Measurements from ENCODE around the gene PTTG2. TPM values are rescaled to one million over a fixed set of nuclear protein-coding genes. Genes with fewer than 3 reads are reported as not detected.
A peak's percentile ranks its signal among the peaks of the same experiment; 100 is the strongest.
"Not testable (repeated sequence)": the region's sequence is repeated elsewhere in the genome, so short reads cannot be mapped to it uniquely, and the experiment has no call there.

Gene PTTG2
- total RNA-seq, 3 donors from 2014 or later (not counting 1 experiment from before 2014, with no cell fraction given) = 0.82 to 1.5 (median 1.2) TPM

- no peaks in the 10 kb centered on the region for H3K36me3 ChIP-seq (ENCODE audit: control insufficient read depth, insufficient read depth, low read length)
- H3K4me3 ChIP-seq (ENCODE audit: low read length) = no peak overlapping the region
- Mint-ChIP-seq H3K9me3 (no peaks in the 10 kb centered on the region), H3K4me1 (peaks cover 28 to 30% of the 10 kb centered on the region in 2 donors), H3K4me3 (no peak overlapping the region), H3K27me3 (ENCODE audit: low read depth in 2 of 2) (no peaks in the 10 kb centered on the region), H3K27ac (peak overlapping the region; percentile 7 to 65), H3K36me3 (no peaks in the 10 kb centered on the region)
- H3K27me3 ChIP-seq (ENCODE audit: control insufficient read depth, insufficient read depth, low read length) = no peaks in the 10 kb centered on the region
- intact Hi-C loops (cut with micrococcal nuclease) = no loop called here
- no peaks in the 10 kb centered on the region for H3K9me3 ChIP-seq (ENCODE audit: control insufficient read depth, insufficient read depth, low read length)
- WGBS (ENCODE audit: insufficient coverage) = 49% methylated on average over 4 of the region's 4 CpGs
- H3K27ac ChIP-seq (ENCODE audit: low read length) = no peak overlapping the region
- TF ChIP-seq, protein P1, sequence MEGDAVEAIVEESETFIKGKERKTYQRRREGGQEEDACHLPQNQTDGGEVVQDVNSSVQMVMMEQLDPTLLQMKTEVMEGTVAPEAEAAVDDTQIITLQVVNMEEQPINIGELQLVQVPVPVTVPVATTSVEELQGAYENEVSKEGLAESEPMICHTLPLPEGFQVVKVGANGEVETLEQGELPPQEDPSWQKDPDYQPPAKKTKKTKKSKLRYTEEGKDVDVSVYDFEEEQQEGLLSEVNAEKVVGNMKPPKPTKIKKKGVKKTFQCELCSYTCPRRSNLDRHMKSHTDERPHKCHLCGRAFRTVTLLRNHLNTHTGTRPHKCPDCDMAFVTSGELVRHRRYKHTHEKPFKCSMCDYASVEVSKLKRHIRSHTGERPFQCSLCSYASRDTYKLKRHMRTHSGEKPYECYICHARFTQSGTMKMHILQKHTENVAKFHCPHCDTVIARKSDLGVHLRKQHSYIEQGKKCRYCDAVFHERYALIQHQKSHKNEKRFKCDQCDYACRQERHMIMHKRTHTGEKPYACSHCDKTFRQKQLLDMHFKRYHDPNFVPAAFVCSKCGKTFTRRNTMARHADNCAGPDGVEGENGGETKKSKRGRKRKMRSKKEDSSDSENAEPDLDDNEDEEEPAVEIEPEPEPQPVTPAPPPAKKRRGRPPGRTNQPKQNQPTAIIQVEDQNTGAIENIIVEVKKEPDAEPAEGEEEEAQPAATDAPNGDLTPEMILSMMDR (IDR thresholded peaks at IDR 0.05) = no peak
- DNase-seq (no peak), ATAC-seq (no peak)
- H3K4me1 ChIP-seq (ENCODE audit: control insufficient read depth, insufficient read depth, low read length) = peaks cover 8% of the 10 kb centered on the region
These were observed 37.9 kb upstream of the PTTG2 start for GRCh38 chr4:37922328-37922727.

DNA sequence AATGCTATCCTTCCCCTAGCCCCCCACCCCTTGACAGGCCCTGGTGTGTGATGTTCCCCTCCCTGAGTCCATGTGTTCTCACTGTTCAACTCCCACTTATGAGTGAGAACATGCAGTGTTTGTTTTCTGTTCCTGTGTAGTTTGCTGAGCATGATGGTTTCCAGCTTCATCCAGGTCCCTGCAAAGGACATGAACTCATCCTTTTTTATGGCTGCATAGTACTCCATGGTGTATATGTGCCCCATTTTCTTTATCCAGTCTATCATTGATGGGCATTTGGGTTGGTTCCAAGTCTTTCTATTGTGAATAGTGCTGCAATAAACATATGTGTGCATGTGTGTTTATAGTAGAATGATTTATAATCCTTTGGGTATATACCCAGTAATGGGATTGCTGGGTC is 37.1 kb upstream of the PTTG2 start:
- H3K4me3 Mint-ChIP-seq; H3K36me3 ChIP-seq (ENCODE audit: control insufficient read depth, insufficient read depth, low read length); H3K27me3 Mint-ChIP-seq (ENCODE audit: low read depth in 2 of 2); H3K4me3 ChIP-seq (ENCODE audit: low read length); H3K27me3 ChIP-seq (ENCODE audit: control insufficient read depth, insufficient read depth, low read length); intact Hi-C loops (cut with micrococcal nuclease); DNase-seq; H3K4me1 ChIP-seq (ENCODE audit: control insufficient read depth, insufficient read depth, low read length); H3K27ac ChIP-seq (ENCODE audit: low read length); H3K9me3 Mint-ChIP-seq; ATAC-seq; H3K9me3 ChIP-seq (ENCODE audit: control insufficient read depth, insufficient read depth, low read length); H3K36me3 Mint-ChIP-seq: not testable (repeated sequence)
- peak overlapping the region; percentile 23 to 65 for H3K27ac Mint-ChIP-seq
- peaks cover 28 to 31% of the 10 kb centered on the region in 2 donors for H3K4me1 Mint-ChIP-seq

- Mint-ChIP-seq H3K9me3 (no peaks in the 10 kb centered on the region), H3K27me3 (ENCODE audit: low read depth in 2 of 2) (no peaks in the 10 kb centered on the region), H3K36me3 (no peaks in the 10 kb centered on the region), H3K4me1 (peaks cover 44 to 48% of the 10 kb centered on the region in 2 donors), H3K4me3 (no peak overlapping the region), H3K27ac (no peak overlapping the region)
- Histone ChIP-seq H3K4me1 (ENCODE audit: control insufficient read depth, insufficient read depth, low read length) (peaks cover 12% of the 10 kb centered on the region), H3K27ac (ENCODE audit: low read length) (no peak overlapping the region), H3K27me3 (ENCODE audit: control insufficient read depth, insufficient read depth, low read length) (no peaks in the 10 kb centered on the region), H3K36me3 (ENCODE audit: control insufficient read depth, insufficient read depth, low read length) (no peaks in the 10 kb centered on the region), H3K9me3 (ENCODE audit: control insufficient read depth, insufficient read depth, low read length) (no peaks in the 10 kb centered on the region), H3K4me3 (ENCODE audit: low read length) (no peak overlapping the region)
- TF ChIP-seq, protein P1 (IDR thresholded peaks at IDR 0.05) = no peak
- ATAC-seq (no peak), DNase-seq (no peak)
- intact Hi-C loops (cut with micrococcal nuclease) = no loop called here
- WGBS (ENCODE audit: insufficient coverage) = 90% methylated on average over 7 of the region's 7 CpGs
These were observed 35.3 kb upstream of the PTTG2 start for GRCh38 chr4:37924946-37925345.

DNA sequence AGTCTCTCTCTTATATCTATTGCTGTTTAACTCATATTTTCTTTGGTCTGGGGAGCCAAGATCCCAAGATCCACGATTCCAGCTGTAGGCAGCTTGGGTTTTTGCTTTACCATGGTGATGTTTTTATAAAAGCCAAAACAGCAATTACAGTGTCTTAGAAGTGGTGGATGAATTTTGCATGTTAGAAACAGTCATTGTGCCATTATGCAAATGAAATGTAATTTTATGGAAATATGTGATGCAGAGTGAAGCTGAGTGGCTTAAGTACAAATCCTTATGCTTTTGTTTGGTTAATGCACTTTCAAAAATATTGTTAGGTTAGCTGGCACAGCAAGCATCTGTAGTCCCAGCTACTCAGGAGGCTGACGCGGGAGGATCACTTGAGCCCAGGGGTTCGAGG is 32.8 kb upstream of the PTTG2 start:
- TF ChIP-seq, protein P1 (IDR thresholded peaks at IDR 0.05) = no peak
- no peaks in the 10 kb centered on the region for H3K9me3 ChIP-seq (ENCODE audit: control insufficient read depth, insufficient read depth, low read length)
- DNase-seq = no peak
- WGBS (ENCODE audit: insufficient coverage) = 95% methylated on average over 4 of the region's 4 CpGs
- H3K27ac Mint-ChIP-seq = no peak overlapping the region
- H3K36me3 ChIP-seq (ENCODE audit: control insufficient read depth, insufficient read depth, low read length) = no peaks in the 10 kb centered on the region
- intact Hi-C loops (cut with micrococcal nuclease) = no loop called here
- no peak overlapping the region for H3K27ac ChIP-seq (ENCODE audit: low read length)
- H3K36me3 Mint-ChIP-seq = no peaks in the 10 kb centered on the region
- no peaks in the 10 kb centered on the region for H3K27me3 ChIP-seq (ENCODE audit: control insufficient read depth, insufficient read depth, low read length)
- no peaks in the 10 kb centered on the region for H3K27me3 Mint-ChIP-seq (ENCODE audit: low read depth in 2 of 2)
- H3K4me1 Mint-ChIP-seq = peaks cover 30 to 31% of the 10 kb centered on the region in 2 donors
- no peaks in the 10 kb centered on the region for H3K9me3 Mint-ChIP-seq
- no peak overlapping the region for H3K4me3 Mint-ChIP-seq
- peaks cover 4% of the 10 kb centered on the region for H3K4me1 ChIP-seq (ENCODE audit: control insufficient read depth, insufficient read depth, low read length)
- no peak overlapping the region for H3K4me3 ChIP-seq (ENCODE audit: low read length)
- ATAC-seq = no peak
